HS-27A (cell line): ENCODE results near the gene WDHD1.
"Not testable (repeated sequence)": the region's sequence is repeated elsewhere in the genome, so short reads cannot be mapped to it uniquely, and the experiment has no call there.

ENCODE experiments used
- DNase-seq: peaks from one replicate; pipeline ENCODE4 v3.0.0-alpha.2; 2012; ENCODE audit warnings: low read depth, missing footprints

The WDHD1 gene

GRCh38 chr14:54902521-54903420, 124.1 kb downstream of the WDHD1 start, which contains the start of gene GCH1:
Gene GCH1, minus strand, starts transcription at chr14:54902826. Its CDS starts 163 bp downstream, at chr14:54902663.
- DNase-seq, result no peak

DNA sequence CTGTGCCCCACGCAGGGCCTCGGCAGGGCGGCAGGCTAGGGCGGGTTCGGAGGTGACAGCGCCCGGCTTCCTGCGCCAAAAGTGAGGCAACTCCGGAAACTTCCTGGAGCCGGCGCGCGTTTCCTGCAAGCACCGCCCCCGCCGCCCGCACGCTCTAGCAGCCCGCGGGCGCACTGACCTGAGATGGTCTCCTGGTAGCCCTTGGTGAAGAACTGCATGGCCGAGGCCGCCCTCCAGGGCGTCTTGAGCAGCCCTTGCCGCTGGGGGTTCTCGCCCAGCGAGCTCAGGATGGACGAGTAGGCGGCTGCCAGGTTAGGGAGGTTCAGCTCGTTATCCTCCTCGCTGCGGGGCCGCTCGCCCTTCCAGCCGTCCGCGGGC, 124.8 kb downstream of the WDHD1 start:
- no peak for DNase-seq

- no peak for DNase-seq
Measured at GRCh38 chr14:54901380-54902142, 125.3 kb downstream of the WDHD1 start.

- no peak for DNase-seq
Measured at GRCh38 chr14:54899573-54899972, 127.3 kb downstream of the WDHD1 start.

- not testable (repeated sequence) for DNase-seq
Measured at GRCh38 chr14:54897809-54898555, 128.9 kb downstream of the WDHD1 start.

DNA sequence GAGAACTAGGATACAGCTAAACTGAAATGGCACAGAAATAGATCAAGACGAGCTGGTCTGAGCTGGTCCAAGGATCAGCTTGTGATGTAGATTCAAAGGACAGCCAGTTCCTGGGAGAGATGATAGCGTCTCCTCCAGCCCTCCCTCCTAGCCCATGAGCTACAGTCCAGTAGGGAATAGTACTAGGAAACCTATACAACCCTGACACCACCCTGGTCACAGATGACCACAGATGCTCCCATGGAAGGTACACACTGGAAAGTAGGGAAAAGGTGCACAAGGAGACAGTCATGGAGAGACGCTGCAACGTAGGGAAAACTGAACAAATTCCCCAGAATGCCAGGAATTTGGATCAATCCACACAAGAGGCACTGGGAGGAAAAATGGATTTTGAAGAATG, 131.2 kb downstream of the WDHD1 start:
- no peak for DNase-seq

DNA sequence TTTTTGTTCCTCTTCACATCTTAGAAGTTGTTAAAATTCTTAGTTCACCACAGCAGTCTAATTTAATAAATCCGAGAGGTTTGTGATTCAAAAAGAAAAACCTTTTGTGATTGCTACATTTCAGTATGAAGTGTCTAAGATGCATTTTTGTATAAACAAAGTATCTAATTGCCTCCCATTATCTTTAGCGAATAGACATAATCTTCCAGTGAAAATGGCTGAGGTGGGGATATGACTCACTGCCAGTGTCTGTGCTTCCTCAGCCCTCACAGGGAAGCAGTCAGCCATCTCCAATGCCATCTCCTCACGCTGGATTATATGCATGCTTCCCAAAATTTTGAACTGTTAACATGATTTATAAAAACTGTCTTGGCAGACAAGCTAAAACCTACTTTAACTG, 131.9 kb downstream of the WDHD1 start:
- no peak for DNase-seq

- DNase-seq, result peak; percentile 45
Measured at GRCh38 chr14:54893151-54893760, 133.6 kb downstream of the WDHD1 start.

DNA sequence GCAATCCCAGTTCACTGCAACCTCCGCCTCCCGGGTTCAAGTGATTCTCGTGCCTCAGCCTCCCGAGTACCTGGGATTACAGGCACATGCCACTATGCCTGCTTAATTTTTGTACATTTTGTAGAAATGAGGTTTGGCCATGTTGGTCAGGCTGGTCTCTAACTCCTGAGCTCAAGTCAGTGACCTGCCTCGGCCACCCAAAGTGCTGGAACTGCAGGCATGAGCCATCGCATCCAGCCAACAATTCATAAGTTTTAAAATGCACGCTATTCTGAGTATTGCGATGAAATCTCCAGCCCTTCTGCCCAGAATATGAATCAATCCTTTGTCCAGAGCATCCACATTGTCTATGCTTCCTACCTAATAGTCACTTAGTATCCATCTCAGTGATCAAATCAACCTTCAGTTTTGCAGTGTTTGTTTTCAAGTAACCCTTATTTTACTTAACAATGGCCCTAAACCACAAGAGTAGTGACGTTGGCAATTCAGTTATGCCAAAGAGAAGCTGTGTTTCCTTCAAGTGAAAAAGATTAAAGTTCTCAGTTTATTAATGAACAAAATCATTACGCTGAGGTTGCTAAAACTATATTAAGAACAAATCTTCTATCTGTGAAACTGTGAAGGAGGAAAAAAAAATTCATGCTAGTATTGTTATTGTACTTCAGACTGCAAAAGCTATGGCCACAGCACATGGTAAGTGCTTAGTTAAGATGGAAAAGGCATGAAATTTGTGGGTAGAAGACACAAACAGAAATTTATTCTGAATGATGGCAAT, 135.2 kb downstream of the WDHD1 start:
- no peak for DNase-seq

GRCh38 chr14:54890788-54891187, 136.1 kb downstream of the WDHD1 start:
- no peak for DNase-seq

DNA sequence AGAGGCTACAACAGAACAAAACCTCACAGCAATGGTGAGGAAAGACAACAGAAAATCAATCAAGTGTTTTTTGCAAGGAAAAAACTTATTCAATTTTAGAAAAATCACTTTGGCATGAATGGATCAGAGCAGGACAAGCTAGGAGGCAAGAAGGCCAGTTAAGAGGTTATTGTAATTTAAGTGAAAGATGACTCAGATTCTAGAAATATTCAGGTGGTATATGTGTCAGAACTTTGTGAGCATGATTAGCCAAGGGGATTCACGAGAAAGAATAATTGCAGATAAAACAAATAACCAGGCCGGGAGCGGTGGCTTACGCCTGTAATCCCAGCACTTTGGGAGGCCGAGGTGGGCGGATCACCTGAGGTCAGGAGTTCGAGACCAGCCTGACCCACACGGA, 137.0 kb downstream of the WDHD1 start:
- DNase-seq, result no peak
